ENCODE results near the gene DCLK3.

DNA sequence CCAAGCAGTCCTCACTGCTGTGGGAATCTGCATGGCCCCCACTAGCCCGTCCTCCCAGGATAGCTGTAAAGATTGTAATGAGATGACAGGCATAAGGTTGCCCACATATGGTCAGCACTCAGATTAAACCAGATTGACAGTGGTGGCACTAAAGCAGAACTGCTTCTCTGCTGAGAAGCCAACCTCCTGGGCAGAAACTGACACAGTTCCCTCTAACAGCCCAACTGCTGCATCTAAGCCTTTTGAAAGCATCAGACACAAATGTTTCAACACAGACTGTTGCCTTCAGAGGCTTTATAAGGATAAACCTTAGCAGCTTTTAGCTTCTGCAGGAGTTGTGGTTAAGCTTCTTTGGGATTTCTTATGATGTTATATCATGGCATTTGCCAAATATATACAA is 13.0 kb downstream of the DCLK3 start:
- TF ChIP-seq, protein P1, sequence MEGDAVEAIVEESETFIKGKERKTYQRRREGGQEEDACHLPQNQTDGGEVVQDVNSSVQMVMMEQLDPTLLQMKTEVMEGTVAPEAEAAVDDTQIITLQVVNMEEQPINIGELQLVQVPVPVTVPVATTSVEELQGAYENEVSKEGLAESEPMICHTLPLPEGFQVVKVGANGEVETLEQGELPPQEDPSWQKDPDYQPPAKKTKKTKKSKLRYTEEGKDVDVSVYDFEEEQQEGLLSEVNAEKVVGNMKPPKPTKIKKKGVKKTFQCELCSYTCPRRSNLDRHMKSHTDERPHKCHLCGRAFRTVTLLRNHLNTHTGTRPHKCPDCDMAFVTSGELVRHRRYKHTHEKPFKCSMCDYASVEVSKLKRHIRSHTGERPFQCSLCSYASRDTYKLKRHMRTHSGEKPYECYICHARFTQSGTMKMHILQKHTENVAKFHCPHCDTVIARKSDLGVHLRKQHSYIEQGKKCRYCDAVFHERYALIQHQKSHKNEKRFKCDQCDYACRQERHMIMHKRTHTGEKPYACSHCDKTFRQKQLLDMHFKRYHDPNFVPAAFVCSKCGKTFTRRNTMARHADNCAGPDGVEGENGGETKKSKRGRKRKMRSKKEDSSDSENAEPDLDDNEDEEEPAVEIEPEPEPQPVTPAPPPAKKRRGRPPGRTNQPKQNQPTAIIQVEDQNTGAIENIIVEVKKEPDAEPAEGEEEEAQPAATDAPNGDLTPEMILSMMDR (conservative IDR thresholded peaks at IDR 0.05; ENCODE audit: low read depth, low read length): no peak
- no peak for TF ChIP-seq EZH2 (IDR thresholded peaks at IDR 0.05; ENCODE audit: borderline replicate concordance, low read depth, low read length, poor library complexity, severe bottlenecking)
